Left lung (tissue), 10 donors: ENCODE results near the gene NECTIN1. TPM values are rescaled to one million over a fixed set of nuclear protein-coding genes. Genes with fewer than 3 reads are reported as not detected.

Experiments
- ATAC-seq: fragments of 200-7000 bp; cut with Tn5 transposase; one replicate; pipeline ENCODE4 v1.9.1; 2020; ENCODE audit warnings: moderate library complexity
- DNase-seq, 4 donors: peaks; one replicate each; pipeline ENCODE4 v3.0.0-alpha.2; 2013 to 2020
- H3K27ac ChIP-seq, 2 donors: fragments of 200-600 bp; sonication (generic) in 1 of 2; one replicate each; pipeline versions ENCODE4 v1.5.0 to v1.8.0; 2020 to 2021
- H3K27me3 ChIP-seq, 2 donors: fragments of 200-600 bp; sonication (generic) in 1 of 2; one replicate each; pipeline versions ENCODE4 v1.5.0 to v1.8.0; 2020 to 2021
- H3K36me3 ChIP-seq, 2 donors: fragments of 200-600 bp; sonication (generic) in 1 of 2; one replicate each; pipeline versions ENCODE4 v1.5.0 to v1.8.0; 2020 to 2021
- H3K4me1 ChIP-seq, 2 donors: fragments of 200-600 bp; one replicate each; pipeline ENCODE4 v1.8.0; 2021
- H3K4me3 ChIP-seq, 2 donors: fragments of 200-600 bp; sonication (generic) in 1 of 2; one replicate each; pipeline versions ENCODE4 v1.5.0 to v1.8.0; 2020 to 2021; ENCODE audit warnings: mild to moderate bottlenecking in 1 of 2
- H3K9me3 ChIP-seq, 2 donors: fragments of 200-600 bp; sonication (generic) in 1 of 2; one replicate each; pipeline versions ENCODE4 v1.5.0 to v1.8.0; 2020 to 2021
- intact Hi-C, 2 donors: fragments of 100-400 bp; cut with DNase I; formaldehyde crosslinking; loops; one replicate each; pipeline versions ENCODE4 v1.11.2 to v1.14.2; 2022
- polyA plus RNA-seq, 6 donors: library from polyadenylated mRNA; unstranded; fragments of 120-200 nt; gene quantifications; one replicate each; pipeline ENCODE4 v1.2.1, GENCODE V29; 2013; ENCODE audit not compliant: insufficient read length in 6 of 6
- total RNA-seq, 2 donors: library from RNA; stranded (reverse); fragmentation: NEBNext Ultra II Directional; extraction: Animal tissue kit (Norgen Biotek cat#: 25700); gene quantifications; one replicate each; pipeline ENCODE4 v1.2.1, GENCODE V29; 2021
- TF ChIP-seq, protein P1 (sequence below), 2 donors: fragments of 200-600 bp; sonication (generic) in 1 of 2; IDR thresholded peaks; one replicate each; pipeline versions ENCODE4 v1.5.0 to v1.8.0; 2021; ENCODE audit warnings: antibody characterized with exemption in 2 of 2
- donor health status: DM: no; HTN: yes; CAD: no.
- donor health status: DM: no; HTN: no; CAD: no.

NECTIN1 gene
- total and polyA plus RNA-seq, 8 donors = 13.0 to 21.1 (median 15.9) TPM

DNA sequence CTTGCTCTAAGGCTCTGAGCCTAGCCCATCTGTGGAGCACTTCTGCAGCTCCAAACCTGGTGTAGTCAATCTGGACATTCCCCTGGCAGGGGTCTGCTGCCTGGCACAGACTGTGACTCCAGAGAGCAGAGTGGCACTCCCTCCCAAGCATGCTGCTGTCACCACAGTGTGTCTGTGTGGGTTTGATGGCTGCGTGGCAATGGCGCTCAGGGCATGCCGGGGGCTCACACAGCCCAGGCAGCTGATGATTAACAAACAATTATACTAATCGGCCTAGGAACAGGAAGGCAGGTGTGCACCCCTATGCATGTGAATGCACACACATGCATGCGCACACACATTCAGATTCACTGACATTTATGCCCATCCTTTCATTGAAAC, 9.0 kb upstream of the NECTIN1 start:
- TF ChIP-seq, protein P1, sequence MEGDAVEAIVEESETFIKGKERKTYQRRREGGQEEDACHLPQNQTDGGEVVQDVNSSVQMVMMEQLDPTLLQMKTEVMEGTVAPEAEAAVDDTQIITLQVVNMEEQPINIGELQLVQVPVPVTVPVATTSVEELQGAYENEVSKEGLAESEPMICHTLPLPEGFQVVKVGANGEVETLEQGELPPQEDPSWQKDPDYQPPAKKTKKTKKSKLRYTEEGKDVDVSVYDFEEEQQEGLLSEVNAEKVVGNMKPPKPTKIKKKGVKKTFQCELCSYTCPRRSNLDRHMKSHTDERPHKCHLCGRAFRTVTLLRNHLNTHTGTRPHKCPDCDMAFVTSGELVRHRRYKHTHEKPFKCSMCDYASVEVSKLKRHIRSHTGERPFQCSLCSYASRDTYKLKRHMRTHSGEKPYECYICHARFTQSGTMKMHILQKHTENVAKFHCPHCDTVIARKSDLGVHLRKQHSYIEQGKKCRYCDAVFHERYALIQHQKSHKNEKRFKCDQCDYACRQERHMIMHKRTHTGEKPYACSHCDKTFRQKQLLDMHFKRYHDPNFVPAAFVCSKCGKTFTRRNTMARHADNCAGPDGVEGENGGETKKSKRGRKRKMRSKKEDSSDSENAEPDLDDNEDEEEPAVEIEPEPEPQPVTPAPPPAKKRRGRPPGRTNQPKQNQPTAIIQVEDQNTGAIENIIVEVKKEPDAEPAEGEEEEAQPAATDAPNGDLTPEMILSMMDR (IDR thresholded peaks at IDR 0.05) = no peak
- H3K36me3 ChIP-seq = no peaks in the 10 kb centered on the region
- no peaks in the 10 kb centered on the region for H3K9me3 ChIP-seq
- no peak overlapping the region for H3K27ac ChIP-seq
- no peak overlapping the region for H3K4me3 ChIP-seq
- ATAC-seq (no peak), DNase-seq (peak in 1 of 4 donors; percentile 46)
- intact Hi-C loops = loop anchor here in 1 of 2 donors (5.0 kb wide), 1 partner anchor 71 kb away; no protein-coding TSS in a partner anchor
- H3K4me1 ChIP-seq = peaks cover 0 to 10% of the 10 kb centered on the region in 2 donors
- peaks cover 13 to 38% of the 10 kb centered on the region in 2 donors for H3K27me3 ChIP-seq

DNA sequence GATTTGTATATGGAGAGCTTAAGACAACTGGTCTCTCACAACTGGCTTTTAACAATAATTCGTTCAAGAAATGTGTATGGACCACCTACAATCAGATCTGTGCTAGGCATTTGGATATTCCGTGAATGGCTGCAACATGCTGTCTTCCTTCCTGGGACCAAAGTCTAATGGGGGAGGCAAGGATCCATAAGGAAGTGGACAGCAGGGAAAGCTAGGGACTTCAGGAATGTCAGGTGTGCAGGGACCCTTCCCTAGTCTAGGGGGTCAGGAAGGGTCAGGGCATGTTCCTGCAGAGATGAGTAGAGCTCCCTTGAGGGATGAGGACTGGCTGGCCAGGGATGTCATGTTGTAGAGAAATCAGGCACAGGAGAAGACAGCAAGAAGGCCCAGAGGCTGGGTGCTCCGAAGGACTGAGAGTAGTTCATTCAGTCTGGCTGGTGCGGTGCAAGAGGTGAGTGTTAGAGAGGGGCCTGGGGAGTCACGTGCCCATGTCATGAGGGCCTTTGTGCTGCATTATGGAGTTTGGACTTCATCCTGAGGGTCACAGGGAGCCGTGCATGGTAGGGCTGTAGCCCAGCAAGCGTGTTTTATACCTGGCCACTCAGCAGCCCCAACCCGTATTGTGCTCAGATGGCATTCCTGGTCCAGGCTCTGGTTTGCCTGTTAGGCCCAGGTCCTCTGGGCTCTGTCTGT, 8.5 kb upstream of the NECTIN1 start:
- H3K4me1 ChIP-seq = peaks cover 0 to 9% of the 10 kb centered on the region in 2 donors

DNA sequence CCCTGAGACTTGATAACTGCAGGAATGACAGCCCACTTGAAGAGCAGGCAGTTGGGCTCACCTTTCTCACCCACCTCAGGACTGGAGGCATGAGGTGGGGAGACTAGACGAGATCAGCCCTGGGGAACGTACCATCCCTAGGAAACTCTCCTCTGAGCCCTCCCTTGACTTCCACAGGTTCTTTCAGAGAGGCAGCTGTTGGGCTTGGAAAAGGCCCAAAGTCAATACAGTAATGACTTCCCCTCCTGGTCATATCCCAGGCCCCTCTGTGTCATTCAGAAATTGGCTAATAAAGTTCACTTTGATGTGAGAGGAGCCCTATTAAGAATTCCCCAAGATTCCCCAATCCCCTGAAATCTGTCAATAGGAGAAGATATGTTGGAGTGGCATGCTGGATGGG, 5.8 kb upstream of the NECTIN1 start:
- peaks cover 0 to 6% of the 10 kb centered on the region in 2 donors for H3K27me3 ChIP-seq
- H3K4me1 ChIP-seq = no peaks in the 10 kb centered on the region
- H3K36me3 ChIP-seq = no peaks in the 10 kb centered on the region
- no peak overlapping the region for H3K4me3 ChIP-seq
- DNase-seq = no peak
- intact Hi-C loops = loop anchor here in 1 of 2 donors (5.0 kb wide), 1 partner anchor 67 kb away; no protein-coding TSS in a partner anchor
- no peaks in the 10 kb centered on the region for H3K9me3 ChIP-seq
- no peak overlapping the region for H3K27ac ChIP-seq
- TF ChIP-seq, protein P1 (IDR thresholded peaks at IDR 0.05) = no peak
- ATAC-seq = no peak

More for the DNA sequence above, 8.5 kb upstream of the NECTIN1 start:
- Histone ChIP-seq H3K4me3 (no peak overlapping the region), H3K9me3 (no peaks in the 10 kb centered on the region), H3K36me3 (no peaks in the 10 kb centered on the region), H3K27me3 (peaks cover 13 to 33% of the 10 kb centered on the region in 2 donors), H3K27ac (no peak overlapping the region)
- DNase-seq (no peak), ATAC-seq (no peak)
- TF ChIP-seq, protein P1 (IDR thresholded peaks at IDR 0.05) = no peak
- intact Hi-C loops = loop anchor here in 1 of 2 donors (5.0 kb wide), 1 partner anchor 70 kb away; no protein-coding TSS in a partner anchor

DNA sequence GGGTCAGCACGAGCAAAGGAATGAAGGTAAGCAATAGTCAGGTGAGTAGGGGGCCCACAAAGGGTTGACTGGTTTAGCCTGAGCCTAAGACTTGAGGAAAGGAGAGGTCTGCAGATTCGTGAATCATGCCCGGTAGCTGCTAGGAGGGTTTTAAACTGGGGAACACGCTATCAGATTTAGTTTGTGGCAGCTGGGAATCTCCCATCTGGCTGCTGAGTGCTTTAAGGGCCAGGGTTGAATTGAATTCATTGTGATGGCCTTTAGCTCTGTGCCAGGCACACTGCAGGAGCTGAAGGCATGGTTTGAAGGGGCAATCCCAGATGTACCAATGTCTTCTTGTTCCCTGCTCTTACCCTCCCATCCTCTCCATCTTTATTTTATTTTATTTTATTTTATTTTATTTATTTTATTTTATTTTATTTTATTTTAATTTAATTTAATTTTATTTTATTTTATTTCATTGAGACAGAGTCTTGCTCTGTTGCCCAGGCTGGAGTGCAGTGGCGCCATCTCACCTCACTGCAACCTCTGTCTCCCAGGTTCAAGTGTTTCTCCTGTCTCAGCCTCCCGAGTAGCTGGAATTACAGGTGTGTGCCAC, 1.9 kb upstream of the NECTIN1 start:
- H3K9me3 ChIP-seq = no peaks in the 10 kb centered on the region

More for the DNA sequence above, 1.9 kb upstream of the NECTIN1 start:
- DNase-seq (no peak), ATAC-seq (no peak)
- intact Hi-C loops = no loop called here
- Histone ChIP-seq H3K4me3 (no peak overlapping the region), H3K27me3 (peaks cover 0 to 13% of the 10 kb centered on the region in 2 donors), H3K27ac (no peak overlapping the region), H3K36me3 (no peaks in the 10 kb centered on the region), H3K4me1 (peaks cover 16 to 30% of the 10 kb centered on the region in 2 donors)
- TF ChIP-seq, protein P1 (IDR thresholded peaks at IDR 0.05) = no peak
